DND-41 (cell line): ENCODE measurements around the gene TSC2.
"Not testable (repeated sequence)": the region's sequence is repeated elsewhere in the genome, so short reads cannot be mapped to it uniquely, and the experiment has no call there.

Experiments used
- EZH2 ChIP-seq: IDR thresholded peaks from 3 replicates; pipeline ENCODE4 v1.6.1; 2012; ENCODE audit warnings: borderline replicate concordance, low read depth, mild to moderate bottlenecking, moderate library complexity, low read length, inconsistent platforms; ENCODE audit not compliant: severe bottlenecking
- TF ChIP-seq, protein P1 (sequence below): IDR thresholded peaks from 2 replicates; pipeline ENCODE4 v1.5.1; 2012; ENCODE audit warnings: borderline replicate concordance, low read length, moderate library complexity, mild to moderate bottlenecking; ENCODE audit not compliant: poor library complexity, severe bottlenecking; ENCODE audit errors: extremely low read depth

GRCh38 chr16:2101581-2101980, 53.8 kb downstream of the TSC2 start:
- TF ChIP-seq EZH2, result not testable (repeated sequence)
- TF ChIP-seq, protein P1, sequence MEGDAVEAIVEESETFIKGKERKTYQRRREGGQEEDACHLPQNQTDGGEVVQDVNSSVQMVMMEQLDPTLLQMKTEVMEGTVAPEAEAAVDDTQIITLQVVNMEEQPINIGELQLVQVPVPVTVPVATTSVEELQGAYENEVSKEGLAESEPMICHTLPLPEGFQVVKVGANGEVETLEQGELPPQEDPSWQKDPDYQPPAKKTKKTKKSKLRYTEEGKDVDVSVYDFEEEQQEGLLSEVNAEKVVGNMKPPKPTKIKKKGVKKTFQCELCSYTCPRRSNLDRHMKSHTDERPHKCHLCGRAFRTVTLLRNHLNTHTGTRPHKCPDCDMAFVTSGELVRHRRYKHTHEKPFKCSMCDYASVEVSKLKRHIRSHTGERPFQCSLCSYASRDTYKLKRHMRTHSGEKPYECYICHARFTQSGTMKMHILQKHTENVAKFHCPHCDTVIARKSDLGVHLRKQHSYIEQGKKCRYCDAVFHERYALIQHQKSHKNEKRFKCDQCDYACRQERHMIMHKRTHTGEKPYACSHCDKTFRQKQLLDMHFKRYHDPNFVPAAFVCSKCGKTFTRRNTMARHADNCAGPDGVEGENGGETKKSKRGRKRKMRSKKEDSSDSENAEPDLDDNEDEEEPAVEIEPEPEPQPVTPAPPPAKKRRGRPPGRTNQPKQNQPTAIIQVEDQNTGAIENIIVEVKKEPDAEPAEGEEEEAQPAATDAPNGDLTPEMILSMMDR, result not testable (repeated sequence)
